K562 (cell line): ENCODE data around the gene ALOX12B. TPM values are rescaled to one million over a fixed set of nuclear protein-coding genes. Genes with fewer than 3 reads are reported as not detected.

ENCODE experiments used
- ATAC-seq: fragments of 200-7000 bp; cut with Tn5 transposase; 3 replicates; pipeline ENCODE4 v1.9.1; 2020; ENCODE audit warnings: moderate library complexity
- BruUV-seq: library from RNA; stranded (reverse); fragments of 400-500 nt; replicated peaks from 2 replicates; lab custom pipeline; 2021; lab: Mats Ljungman, UMichigan
- CTCF ChIA-PET: fragments of 300-600 bp; formaldehyde crosslinking; extraction: SDS; loops from one replicate; lab custom pipeline; 2021; ENCODE audit warnings: low intra/inter-chr PET ratio; lab: Yijun Ruan, JAX
- POLR2A ChIA-PET: fragments of 300-600, 350-650 bp; sonication (Branson Sonifier 250); formaldehyde crosslinking; extraction: SDS; loops from one replicate; lab custom pipeline; 2021; ENCODE audit warnings: antibody characterized with exemption, inconsistent platforms; lab: Yijun Ruan, JAX
- DNase-seq, 4 experiments: peaks; one replicate each; pipeline versions ENCODE4 v3.0.0 to v3.0.0-alpha.2; 2011 to 2018; ENCODE audit warnings: low spot score in 3 of 4, mixed read lengths in 3 of 4; ENCODE audit errors: extremely low read depth in 1 of 4
- FAIRE-seq: peaks from 2 replicates; lab custom pipeline; 2011; peaks lifted over from hg19 to GRCh38; lab: Jason Lieb, UNC
- H2AFZ ChIP-seq: 2 replicates; pipeline ENCODE4 v1.6.0; 2011; ENCODE audit warnings: low read depth, low read length, control low read depth, inconsistent platforms
- H3K27ac ChIP-seq: fragments of 200-600 bp; 3 replicates; pipeline ENCODE4 v1.8.0; 2011; ENCODE audit warnings: low read depth, mild to moderate bottlenecking, control low read depth, inconsistent platforms, low read length, moderate library complexity, mixed read lengths; ENCODE audit errors: extremely low read depth
- H3K27me3 ChIP-seq, 2 experiments: fragments of 300-600 bp in 1 of 2; 2 replicates in 1 of 2; 3 replicates in 1 of 2; pipeline versions ENCODE4 v1.6.0 to v1.8.0; 2011; ENCODE audit warnings: inconsistent platforms in 2 of 2, low read length in 2 of 2, mild to moderate bottlenecking in 1 of 2, mixed read lengths in 1 of 2, moderate library complexity in 1 of 2; ENCODE audit not compliant: control insufficient read depth in 2 of 2, insufficient read depth in 2 of 2
- H3K36me3 ChIP-seq: fragments of 300-600 bp; 3 replicates; pipeline ENCODE4 v1.8.0; 2011; ENCODE audit warnings: mild to moderate bottlenecking, low read length, inconsistent platforms; ENCODE audit not compliant: control insufficient read depth, insufficient read depth
- H3K4me1 ChIP-seq, 2 experiments: fragments of 200-600 bp in 1 of 2; replicated peaks in 1 of 2; 2 replicates in 1 of 2; 3 replicates in 1 of 2; pipeline versions ENCODE4 v1.5.1 to v1.8.0; 2011; ENCODE audit warnings: inconsistent platforms in 2 of 2, low read length in 2 of 2, mild to moderate bottlenecking in 1 of 2, mixed read lengths in 1 of 2, moderate library complexity in 1 of 2; ENCODE audit not compliant: control insufficient read depth in 2 of 2, insufficient read depth in 2 of 2
- H3K4me2 ChIP-seq: 2 replicates; pipeline ENCODE4 v1.6.1; 2011; ENCODE audit warnings: low read length, control low read depth, inconsistent platforms, mixed read lengths; ENCODE audit not compliant: insufficient read depth
- H3K4me3 ChIP-seq: fragments of 200-600 bp; sonication (generic), shearing (Covaris generic); 2 replicates; pipeline ENCODE4 v1.5.1; 2016; ENCODE audit warnings: control low read depth, inconsistent platforms
- H3K79me2 ChIP-seq: fragments of 200-600 bp; 3 replicates; pipeline ENCODE4 v1.8.0; 2011; ENCODE audit warnings: low read length, inconsistent platforms; ENCODE audit not compliant: control insufficient read depth, insufficient read depth
- H3K9ac ChIP-seq, 2 experiments: 2 replicates each; pipeline versions ENCODE4 v1.6.0 to v1.6.1; 2011; ENCODE audit warnings: low read depth in 2 of 2, low read length in 2 of 2, control low read depth in 1 of 2, inconsistent platforms in 1 of 2, mild to moderate bottlenecking in 1 of 2, mixed read lengths in 1 of 2; ENCODE audit not compliant: insufficient read depth in 1 of 2
- H3K9me1 ChIP-seq: one replicate; pipeline ENCODE4 v1.6.0; 2011; ENCODE audit warnings: inconsistent platforms, mild to moderate bottlenecking, low read length, moderate library complexity; ENCODE audit not compliant: control insufficient read depth, insufficient read depth
- H3K9me3 ChIP-seq: replicated peaks from 2 replicates; pipeline ENCODE4 v1.5.1; 2011; ENCODE audit warnings: low read depth, low read length, inconsistent platforms; ENCODE audit not compliant: control insufficient read depth, insufficient read depth
- H4K20me1 ChIP-seq: replicated peaks from 2 replicates; pipeline ENCODE4 v1.6.1; 2011; ENCODE audit warnings: low read length, inconsistent platforms, mixed read lengths; ENCODE audit not compliant: control insufficient read depth, insufficient read depth
- ZBTB11 ChIP-seq, 3 experiments: fragments of 200-800 bp in 1 of 3; fragments of 250-450 bp in 1 of 3; fragments of 450-650 bp in 1 of 3; sonication (Bioruptor Pico) in 1 of 3; sonication (Bioruptor generic) in 1 of 3; formaldehyde crosslinking in 1 of 3; IDR thresholded peaks; 2 replicates each; pipeline versions ENCODE4 v1.6.1 to v1.8.0; 2016 to 2022; ENCODE audit warnings: mild to moderate bottlenecking in 2 of 3, missing genetic modification characterization in 2 of 3, missing compliant biosample characterization in 1 of 3, moderate library complexity in 1 of 3
- WGBS: fragments of 100-300 bp; shearing (Covaris generic); methylation state at CpG from one replicate; pipeline ENCODE4 v1.1.6; 2016; ENCODE audit warnings: low coverage, mixed read lengths; ENCODE audit not compliant: insufficient coverage; ENCODE audit errors: missing lambda C conversion rate; 5-methylcytosine and 5-hydroxymethylcytosine counted together
- in situ Hi-C: fragments of 300-500 bp; cut with MboI; formaldehyde crosslinking; loops from 4 replicates; pipeline ENCODE4 v1.15.0; 2018; ENCODE audit warnings: inconsistent platforms, mixed read lengths
- intact Hi-C: fragments of 100-400 bp; cut with micrococcal nuclease; formaldehyde crosslinking; loops from 2 replicates; pipeline ENCODE4 v1.14.2; 2022
- polyA plus RNA-seq, 8 experiments: library from polyadenylated mRNA; depleted of rRNA in 4 of 8; stranded (reverse) in 5 of 8; unstranded in 3 of 8; fragments of >200 nt; fragmentation: Nextera tagmentation in 2 of 8; fragmentation: Illumina TruSeq in 1 of 8; extraction: Ambion mirVana in 2 of 8; extraction: Trizol in 1 of 8; gene quantifications; 2 replicates each; pipeline versions ENCODE4 v1.2.1 to v1.2.3, GENCODE V29; 2011 to 2014; ENCODE audit warnings: inconsistent platforms in 1 of 8, missing spikeins in 1 of 8
- total RNA-seq, 7 experiments: library from RNA; depleted of rRNA in 6 of 7; stranded (reverse); fragments of >200 nt in 6 of 7; fragmentation: Illumina TruSeq in 2 of 7; extraction: Trizol in 2 of 7; gene quantifications; 2 replicates each; pipeline versions ENCODE4 v1.2.1 to v1.2.3, GENCODE V29; 2011 to 2021; ENCODE audit warnings: low replicate concordance in 1 of 7

The ALOX12B gene
- total and polyA plus RNA-seq, 9 of the 15 experiments (the other 6 are each of a cell fraction or from before 2014, with no cell fraction given) = not detected

- Histone ChIP-seq H3K36me3 (no peaks in the 10 kb centered on the region), H3K27me3 (peaks cover 15 to 30% of the 10 kb centered on the region in 2 experiments; a peak in 4 of 5 replicates), H3K9me3 (no peaks in the 10 kb centered on the region), H4K20me1 (no peaks in the 10 kb centered on the region), H2AFZ (no peak overlapping the region), H3K4me3 (no peak overlapping the region), H3K9ac (no peak overlapping the region), H3K27ac (no peak overlapping the region), H3K4me2 (no peak overlapping the region), H3K9me1 (no peaks in the 10 kb centered on the region), H3K4me1 (no peaks in the 10 kb centered on the region), H3K79me2 (no peaks in the 10 kb centered on the region)
- in situ Hi-C loops (loop anchor here (25.0 kb wide), 2 partner anchors 735 to 935 kb away; partner anchors contain the start of gene MFSD6L), intact Hi-C loops (loop anchor here (10.0 kb wide), 1 partner anchor 57 kb away; no protein-coding TSS in a partner anchor)
- no TSS peak for BruUV-seq
- no peak for ATAC-seq
- POLR2A ChIA-PET = interaction anchor here (0.7 kb wide), 1 partner anchor 169 kb away, joined by 3 read pairs; no protein-coding TSS in a partner anchor
- DNase-seq = no peak
- FAIRE-seq = no peak
- WGBS = 6% methylated on average over 4 of the region's 7 CpGs
- CTCF ChIA-PET = interaction anchor here (0.6 kb wide), 1 partner anchor 1385 kb away, joined by 3 read pairs; no protein-coding TSS in a partner anchor
- no peak for TF ChIP-seq ZBTB11 (CRISPR knock-in tag; IDR thresholded peaks at IDR 0.05)
Measured at GRCh38 chr17:8051831-8052230, 35.7 kb downstream of the ALOX12B start.
